K562 (cell line): ENCODE measurements around the gene EYA3. TPM values are rescaled to one million over a fixed set of nuclear protein-coding genes. Genes with fewer than 3 reads are reported as not detected.
A peak's percentile ranks its signal among the peaks of the same experiment; 100 is the strongest.

Experiments used
- BCLAF1 ChIP-seq, 2 experiments: fragments of 450-650 bp in 1 of 2; IDR thresholded peaks; 2 replicates each; pipeline ENCODE4 v1.6.1; 2011 to 2017; ENCODE audit warnings: low read depth in 2 of 2, antibody characterized with exemption in 1 of 2, borderline replicate concordance in 1 of 2, low read length in 1 of 2, mild to moderate bottlenecking in 1 of 2, mixed read lengths in 1 of 2; ENCODE audit not compliant: control insufficient read depth in 1 of 2
- ELK1 ChIP-seq: sonication (generic); formaldehyde crosslinking; IDR thresholded peaks from 2 replicates; pipeline ENCODE4 v1.8.1; 2022; ENCODE audit warnings: missing genetic modification reagents
- FOXM1 ChIP-seq, 2 experiments: fragments of 450-650 bp in 1 of 2; sonication (generic) in 1 of 2; formaldehyde crosslinking in 1 of 2; IDR thresholded peaks; 2 replicates each; pipeline versions ENCODE4 v1.6.1 to v1.9.0; 2017 to 2022; ENCODE audit warnings: low read depth in 2 of 2, mild to moderate bottlenecking in 2 of 2, missing genetic modification reagents in 1 of 2, moderate library complexity in 1 of 2
- FUS ChIP-seq: fragments of 200-400 bp; formaldehyde crosslinking; optimal IDR thresholded peaks from 2 replicates; pipeline ENCODE3; 2017; ENCODE audit warnings: low read depth, low read length
- HDGF ChIP-seq: fragments of 450-650 bp; IDR thresholded peaks from 2 replicates; pipeline ENCODE4 v1.6.1; 2016
- NFRKB ChIP-seq: fragments of 450-650 bp; IDR thresholded peaks from 2 replicates; pipeline ENCODE4 v1.6.1; 2016; ENCODE audit warnings: low read depth
- NR3C1 ChIP-seq: sonication (generic); formaldehyde crosslinking; IDR thresholded peaks from 2 replicates; pipeline ENCODE4 v1.8.1; 2022; ENCODE audit warnings: missing genetic modification reagents
- PATZ1 ChIP-seq: fragments of 250-450 bp; sonication (Bioruptor Pico); IDR thresholded peaks from 2 replicates; pipeline ENCODE4 v1.5.0; 2020; ENCODE audit warnings: mild to moderate bottlenecking, borderline replicate concordance
- RAD21 ChIP-seq, 2 experiments: fragments of 250-450 bp in 1 of 2; fragments of 450-650 bp in 1 of 2; sonication (Bioruptor Pico) in 1 of 2; formaldehyde crosslinking in 1 of 2; IDR thresholded peaks in 1 of 2; conservative IDR thresholded peaks in 1 of 2; 2 replicates each; pipeline versions ENCODE4 v1.4.0 to v1.8.0; 2020 to 2022; ENCODE audit warnings: mild to moderate bottlenecking in 2 of 2, moderate library complexity in 1 of 2
- TOE1 ChIP-seq, 2 experiments: fragments of 450-650 bp in 1 of 2; sonication (generic) in 1 of 2; formaldehyde crosslinking in 1 of 2; IDR thresholded peaks; 2 replicates each; pipeline versions ENCODE4 v1.7.1 to v1.8.0; 2016 to 2022; ENCODE audit warnings: borderline replicate concordance in 2 of 2, mild to moderate bottlenecking in 2 of 2, antibody characterized with exemption in 1 of 2, inconsistent platforms in 1 of 2, low read depth in 1 of 2, missing genetic modification reagents in 1 of 2, moderate library complexity in 1 of 2
- TRIM25 ChIP-seq: fragments of 450-650 bp; IDR thresholded peaks from 2 replicates; pipeline ENCODE4 v1.7.0; 2016; ENCODE audit warnings: borderline replicate concordance
- U2AF1 ChIP-seq: fragments of 200-400 bp; formaldehyde crosslinking; optimal IDR thresholded peaks from 2 replicates; pipeline ENCODE3; 2017; ENCODE audit warnings: mild to moderate bottlenecking, low read depth, low read length, moderate library complexity
- ZNF239 ChIP-seq: fragments of 250-450 bp; sonication (Bioruptor Pico); IDR thresholded peaks from 2 replicates; pipeline ENCODE4 v1.4.0; 2020; ENCODE audit warnings: mild to moderate bottlenecking
- ZNF512 ChIP-seq: IDR thresholded peaks from 2 replicates; pipeline ENCODE4 v1.6.1; 2016; ENCODE audit warnings: missing genetic modification characterization, missing compliant biosample characterization
- ZSCAN32 ChIP-seq: fragments of 450-650 bp; formaldehyde crosslinking; IDR thresholded peaks from 2 replicates; pipeline ENCODE4 v1.4.0; 2020; ENCODE audit warnings: mild to moderate bottlenecking, moderate library complexity
- polyA plus RNA-seq, 8 experiments: library from polyadenylated mRNA; depleted of rRNA in 4 of 8; stranded (reverse) in 5 of 8; unstranded in 3 of 8; fragments of >200 nt; fragmentation: Nextera tagmentation in 2 of 8; fragmentation: Illumina TruSeq in 1 of 8; extraction: Ambion mirVana in 2 of 8; extraction: Trizol in 1 of 8; gene quantifications; 2 replicates each; pipeline versions ENCODE4 v1.2.1 to v1.2.3, GENCODE V29; 2011 to 2014; ENCODE audit warnings: inconsistent platforms in 1 of 8, missing spikeins in 1 of 8
- total RNA-seq, 7 experiments: library from RNA; depleted of rRNA in 6 of 7; stranded (reverse); fragments of >200 nt in 6 of 7; fragmentation: Illumina TruSeq in 2 of 7; extraction: Trizol in 2 of 7; gene quantifications; 2 replicates each; pipeline versions ENCODE4 v1.2.1 to v1.2.3, GENCODE V29; 2011 to 2021; ENCODE audit warnings: low replicate concordance in 1 of 7

The EYA3 gene
- total and polyA plus RNA-seq, 9 of the 15 experiments (the other 6 are each of a cell fraction or from before 2014, with no cell fraction given) = 21.7 to 64.0 (median 43.6) TPM

GRCh38 chr1:28088168-28088961 is at the start of gene EYA3 (continued):
- TF ChIP-seq ELK1 (CRISPR knock-in tag) (no peak), PATZ1 (CRISPR knock-in tag) (no peak), NFRKB (peak; percentile 41; the same call in 1 of the 2 replicates), TOE1 (IDR thresholded peaks at IDR 0.05; ENCODE audit: borderline replicate concordance) (peak; percentile 70), TOE1 (CRISPR knock-in tag; IDR thresholded peaks at IDR 0.05; ENCODE audit: borderline replicate concordance, low read depth) (no peak), NR3C1 (CRISPR knock-in tag) (no peak), ZNF512 (peak; percentile 69), ZNF239 (CRISPR knock-in tag) (no peak), U2AF1 (no peak), TRIM25 (peak; percentile 98), FUS (no peak), ZSCAN32 (no peak), RAD21 (CRISPR knock-in tag; conservative IDR thresholded peaks at IDR 0.05 in 1 of 2, IDR thresholded peaks at IDR 0.05 in 1 of 2) (no peak), HDGF (peak; percentile 93; the same call in 1 of the 2 replicates), FOXM1 (IDR thresholded peaks at IDR 0.05; ENCODE audit: low read depth) (no peak), FOXM1 (CRISPR knock-in tag; IDR thresholded peaks at IDR 0.05; ENCODE audit: low read depth) (no peak), BCLAF1 (IDR thresholded peaks at IDR 0.05; ENCODE audit: borderline replicate concordance in 1 of 2, control insufficient read depth in 1 of 2, low read depth in 2 of 2, low read length in 1 of 2) (peak in 1 of 2 experiments; percentile 73; a peak in 2 of 4 replicates)
